Skeletal muscle tissue (tissue), 5 donors: ENCODE results near the gene DENND11. TPM values are rescaled to one million over a fixed set of nuclear protein-coding genes. Genes with fewer than 3 reads are reported as not detected.

Experiments
- H3K27ac ChIP-seq: one replicate; pipeline ENCODE4 v1.7.0; 2013; ENCODE audit warnings: mild to moderate bottlenecking, low read depth, low read length, inconsistent platforms
- H3K27me3 ChIP-seq, 3 donors: one replicate each; pipeline ENCODE4 v1.7.0; 2013; ENCODE audit warnings: low read length in 3 of 3; ENCODE audit not compliant: control insufficient read depth in 3 of 3, insufficient read depth in 3 of 3
- H3K36me3 ChIP-seq, 3 donors: one replicate each; pipeline ENCODE4 v1.7.0; 2013; ENCODE audit warnings: low read length in 3 of 3; ENCODE audit not compliant: control insufficient read depth in 3 of 3, insufficient read depth in 3 of 3
- H3K4me1 ChIP-seq, 3 donors: one replicate each; pipeline ENCODE4 v1.7.0; 2013; ENCODE audit warnings: low read length in 3 of 3, mild to moderate bottlenecking in 3 of 3; ENCODE audit not compliant: control insufficient read depth in 3 of 3, insufficient read depth in 3 of 3
- H3K4me3 ChIP-seq, 3 donors: one replicate each; pipeline ENCODE4 v1.7.0; 2013; ENCODE audit warnings: low read length in 3 of 3
- H3K9ac ChIP-seq, 3 donors: one replicate each; pipeline ENCODE4 v1.7.0; 2013; ENCODE audit warnings: low read length in 3 of 3, mild to moderate bottlenecking in 3 of 3, moderate library complexity in 2 of 3, low read depth in 1 of 3
- H3K9me3 ChIP-seq, 3 donors: one replicate each; pipeline ENCODE4 v1.7.0; 2013; ENCODE audit warnings: low read length in 3 of 3; ENCODE audit not compliant: control insufficient read depth in 3 of 3
- small RNA-seq: library from RNA; depleted of rRNA; stranded (forward); fragments of <200 nt; gene quantifications from one replicate; pipeline ENCODE3, GENCODE V24; 2014
- total RNA-seq: library from RNA; depleted of rRNA; stranded (reverse); fragments of >200 nt; gene quantifications from one replicate; pipeline ENCODE4 v1.2.3, GENCODE V29; 2014
- donor health status: Osteomylitis.

The DENND11 gene
- total RNA-seq, 1 donor from 2014 or later: 11.5 TPM

GRCh38 chr7:141659501-141659900, 42.5 kb downstream of the DENND11 start:
- Histone ChIP-seq H3K27ac (no peak overlapping the region), H3K9ac (no peak overlapping the region), H3K9me3 (no peaks in the 10 kb centered on the region), H3K27me3 (no peaks in the 10 kb centered on the region), H3K4me3 (no peak overlapping the region), H3K4me1 (peaks cover 0 to 2% (median 0%) of the 10 kb centered on the region in 3 donors), H3K36me3 (peaks cover 24 to 57% (median 33%) of the 10 kb centered on the region in 3 donors)

- Histone ChIP-seq H3K27me3 (no peaks in the 10 kb centered on the region), H3K9me3 (no peaks in the 10 kb centered on the region), H3K4me1 (peaks cover 5 to 8% (median 5%) of the 10 kb centered on the region in 3 donors), H3K27ac (no peak overlapping the region), H3K4me3 (no peak overlapping the region), H3K9ac (no peak overlapping the region), H3K36me3 (peaks cover 17 to 26% (median 21%) of the 10 kb centered on the region in 3 donors)
Measured at GRCh38 chr7:141654551-141654950, 47.4 kb downstream of the DENND11 start.

DNA sequence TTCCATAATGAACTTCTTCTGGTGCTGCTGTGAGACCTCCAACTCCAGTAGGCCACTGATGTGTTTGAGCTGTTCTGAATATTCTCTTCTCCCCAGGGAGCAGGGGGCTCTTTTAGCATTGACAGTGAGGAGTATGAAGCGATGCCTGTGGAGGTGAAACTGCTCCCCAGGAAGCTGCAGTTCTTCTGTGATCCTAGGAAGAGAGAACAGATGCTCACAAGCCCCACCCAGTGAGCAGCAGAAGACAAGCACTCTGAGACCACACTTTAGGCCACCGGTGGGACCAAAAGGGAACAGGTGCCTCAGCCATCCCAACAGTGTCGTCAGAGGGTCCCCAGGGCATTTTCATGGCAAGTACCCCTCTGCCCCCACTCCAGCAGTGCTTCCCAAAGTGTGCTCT, 49.3 kb downstream of the DENND11 start:
- H3K4me3 ChIP-seq: no peak overlapping the region
- H3K9me3 ChIP-seq: no peaks in the 10 kb centered on the region
- no peak overlapping the region for H3K9ac ChIP-seq
- peaks cover 3 to 24% (median 11%) of the 10 kb centered on the region in 3 donors for H3K4me1 ChIP-seq
- H3K27ac ChIP-seq: no peak overlapping the region
- H3K36me3 ChIP-seq: peaks cover 13 to 17% (median 17%) of the 10 kb centered on the region in 3 donors
- no peaks in the 10 kb centered on the region for H3K27me3 ChIP-seq

Small RNA genes lying within 50 kb of the gene (small RNA-seq; reads per million reads assigned to genes)
- not detected for gene RNU1-82P

Other genes starting within 250 kb of the DENND11 start
- 18.8 TPM for gene AGK, start 150.8 kb downstream of the DENND11 start, total RNA-seq
- not detected for gene WEE2, start 6.2 kb upstream of the DENND11 start, total RNA-seq
- 101 TPM for gene SSBP1, start 36.2 kb upstream of the DENND11 start, total RNA-seq
- 3.7 TPM for gene TAS2R3, start 61.9 kb upstream of the DENND11 start, total RNA-seq
- 4.2 TPM for gene TAS2R4, start 74.5 kb upstream of the DENND11 start, total RNA-seq
- gene TAS2R5, start 88.1 kb upstream of the DENND11 start, total RNA-seq: 0.52 TPM
- not detected for gene PRSS37, start 139.3 kb upstream of the DENND11 start, total RNA-seq
- 0.52 TPM for gene OR9A4, start 214.2 kb upstream of the DENND11 start, total RNA-seq
- 0.52 TPM for gene CLEC5A, start 244.8 kb upstream of the DENND11 start, total RNA-seq